ENCODE measurements around the gene VWA3B.

VWA3B gene

GRCh38 chr2:98175811-98176210 lies 88.8 kb downstream of the VWA3B start:
- no peak for DNase-seq

- no peak for DNase-seq
Observed at GRCh38 chr2:98177286-98177685, 90.3 kb downstream of the VWA3B start.

- DNase-seq: no peak
Observed at GRCh38 chr2:98177986-98178385, 91.0 kb downstream of the VWA3B start.

GRCh38 chr2:98180456-98180855 lies 93.5 kb downstream of the VWA3B start:
- no peak for DNase-seq

GRCh38 chr2:98181346-98181745 lies 94.4 kb downstream of the VWA3B start:
- DNase-seq: no peak

GRCh38 chr2:98185801-98186200 lies 98.8 kb downstream of the VWA3B start:
- no peak for DNase-seq

- DNase-seq: no peak
Observed at GRCh38 chr2:98187194-98187593, 100.2 kb downstream of the VWA3B start.

- no peak for DNase-seq
Observed at GRCh38 chr2:98188351-98189046, 101.5 kb downstream of the VWA3B start.

- no peak for DNase-seq
Observed at GRCh38 chr2:98191883-98192282, 104.9 kb downstream of the VWA3B start.

GRCh38 chr2:98201576-98201975 lies 114.6 kb downstream of the VWA3B start:
- DNase-seq: no peak

- no peak for DNase-seq
Observed at GRCh38 chr2:98205889-98206288, 118.9 kb downstream of the VWA3B start.

- DNase-seq: no peak
Observed at GRCh38 chr2:98212092-98213000, 125.4 kb downstream of the VWA3B start.

- no peak for DNase-seq
Observed at GRCh38 chr2:98216616-98217015, 129.6 kb downstream of the VWA3B start.

GRCh38 chr2:98219152-98219551 lies 132.2 kb downstream of the VWA3B start:
- DNase-seq: no peak

- no peak for DNase-seq
Observed at GRCh38 chr2:98233941-98234340, 147.0 kb downstream of the VWA3B start.

GRCh38 chr2:98234776-98235175 lies 147.8 kb downstream of the VWA3B start:
- DNase-seq: no peak

- no peak for DNase-seq
Observed at GRCh38 chr2:98236935-98237334, 150.0 kb downstream of the VWA3B start.

GRCh38 chr2:98240786-98241398 lies 153.9 kb downstream of the VWA3B start:
- DNase-seq: no peak

- no peak for DNase-seq
Observed at GRCh38 chr2:98241592-98241991, 154.6 kb downstream of the VWA3B start.

GRCh38 chr2:98242003-98242402 lies 155.0 kb downstream of the VWA3B start:
- DNase-seq: no peak

GRCh38 chr2:98245491-98245890 lies 158.5 kb downstream of the VWA3B start:
- DNase-seq: no peak

- DNase-seq: no peak
Observed at GRCh38 chr2:98247383-98247782, 160.4 kb downstream of the VWA3B start.

GRCh38 chr2:98252038-98252773 lies 165.2 kb downstream of the VWA3B start:
- DNase-seq: no peak

Data from CD4-positive, alpha-beta T cell treated with Interleukin-21 for 1 hour (primary cell).